GM23338 (cell line): Measurements from ENCODE around the gene N4BP2L1. TPM values are rescaled to one million over a fixed set of nuclear protein-coding genes. Genes with fewer than 3 reads are reported as not detected.
"Not testable (repeated sequence)": the region's sequence is repeated elsewhere in the genome, so short reads cannot be mapped to it uniquely, and the experiment has no call there.

ENCODE experiments used
- ATAC-seq: fragments of 200-7000 bp; cut with Tn5 transposase; 3 replicates; pipeline ENCODE4 v1.9.1; 2020
- DNase-seq: peaks from one replicate; pipeline ENCODE4 v3.0.0-alpha.2; 2015; ENCODE audit warnings: low spot score
- H2AFZ ChIP-seq: fragments of 200-600 bp; sonication (generic); 2 replicates; pipeline ENCODE4 v1.8.0; 2016; ENCODE audit warnings: antibody characterized with exemption, mild to moderate bottlenecking, moderate library complexity
- H3F3A ChIP-seq: fragments of 200-600 bp; sonication (generic); replicated peaks from 2 replicates; pipeline ENCODE4 v1.8.0; 2017; ENCODE audit warnings: antibody characterized with exemption, mixed run types, low read depth
- H3K27ac ChIP-seq: fragments of 200-600 bp; sonication (generic); 2 replicates; pipeline ENCODE4 v1.6.1; 2016; ENCODE audit warnings: low read depth
- H3K27me3 ChIP-seq: fragments of 200-600 bp; sonication (generic); 2 replicates; pipeline ENCODE4 v1.8.0; 2016; ENCODE audit warnings: mild to moderate bottlenecking, mixed run types, moderate library complexity; ENCODE audit not compliant: insufficient read depth
- H3K36me3 ChIP-seq: fragments of 200-600 bp; sonication (generic); 2 replicates; pipeline ENCODE4 v1.8.0; 2016; ENCODE audit warnings: mild to moderate bottlenecking; ENCODE audit not compliant: insufficient read depth
- H3K4me1 ChIP-seq: fragments of 200-600 bp; sonication (generic); 2 replicates; pipeline ENCODE4 v1.8.0; 2016; ENCODE audit warnings: mild to moderate bottlenecking, moderate library complexity; ENCODE audit not compliant: insufficient read depth
- H3K4me2 ChIP-seq: fragments of 200-600 bp; sonication (generic); 2 replicates; pipeline ENCODE4 v1.7.1; 2017; ENCODE audit warnings: mixed run types
- H3K4me3 ChIP-seq: fragments of 200-600 bp; sonication (generic); 2 replicates; pipeline ENCODE4 v1.6.1; 2016; ENCODE audit warnings: mixed run types
- H3K79me2 ChIP-seq: fragments of 200-600 bp; sonication (generic); replicated peaks from 2 replicates; pipeline ENCODE4 v1.8.0; 2017; ENCODE audit warnings: mild to moderate bottlenecking; ENCODE audit not compliant: insufficient read depth
- H3K9me2 ChIP-seq: fragments of 200-600 bp; sonication (generic); 2 replicates; pipeline ENCODE4 v1.8.0; 2017; ENCODE audit not compliant: insufficient read depth
- H4K20me1 ChIP-seq: fragments of 200-600 bp; sonication (generic); replicated peaks from 2 replicates; pipeline ENCODE4 v1.8.0; 2017; ENCODE audit warnings: mild to moderate bottlenecking; ENCODE audit not compliant: insufficient read depth
- H3K27ac Mint-ChIP-seq: 2 replicates; pipeline ENCODE4 v1.8.0; 2020; ENCODE audit warnings: inconsistent platforms, mild to moderate bottlenecking, moderate library complexity, mixed read lengths
- H3K27me3 Mint-ChIP-seq: 3 replicates; pipeline ENCODE4 v1.8.0; 2022; ENCODE audit warnings: low read depth, mild to moderate bottlenecking, moderate library complexity, mixed read lengths, inconsistent platforms; ENCODE audit not compliant: insufficient read depth, poor library complexity
- H3K36me3 Mint-ChIP-seq: 3 replicates; pipeline ENCODE4 v1.8.0; 2021; ENCODE audit warnings: low read depth, mild to moderate bottlenecking, inconsistent platforms, moderate library complexity, mixed read lengths
- H3K4me1 Mint-ChIP-seq: 3 replicates; pipeline ENCODE4 v1.8.0; 2020; ENCODE audit warnings: mild to moderate bottlenecking, inconsistent platforms, mixed read lengths
- H3K4me3 Mint-ChIP-seq: 3 replicates; pipeline ENCODE4 v1.8.0; 2021; ENCODE audit warnings: moderate library complexity, mild to moderate bottlenecking, inconsistent platforms, mixed read lengths
- H3K9me3 Mint-ChIP-seq: 3 replicates; pipeline ENCODE4 v1.8.0; 2020; ENCODE audit warnings: moderate library complexity, mild to moderate bottlenecking, inconsistent platforms, mixed read lengths
- JUNB ChIP-seq: IDR thresholded peaks from one replicate; pipeline ENCODE4 v1.6.1; 2016; ENCODE audit warnings: antibody characterized with exemption; ENCODE audit not compliant: unreplicated experiment
- NANOG ChIP-seq: IDR thresholded peaks from 2 replicates; pipeline ENCODE4 v1.6.1; 2016; ENCODE audit warnings: antibody characterized with exemption, borderline replicate concordance
- POLR2AphosphoS5 ChIP-seq: IDR thresholded peaks from 2 replicates; pipeline ENCODE4 v1.6.1; 2016; ENCODE audit warnings: antibody characterized with exemption, low read depth
- STAT1 ChIP-seq: IDR thresholded peaks from one replicate; pipeline ENCODE4 v1.6.1; 2016; ENCODE audit warnings: antibody characterized with exemption; ENCODE audit not compliant: unreplicated experiment
- ZNF114 ChIP-seq: fragments of 250-450 bp; sonication (Bioruptor Pico); IDR thresholded peaks from 2 replicates; pipeline ENCODE4 v1.5.0; 2020; ENCODE audit warnings: mild to moderate bottlenecking, moderate library complexity
- polyA plus RNA-seq: library from polyadenylated mRNA; unstranded; fragments of >200 nt; fragmentation: Nextera tagmentation; extraction: Ambion mirVana; gene quantifications from 2 replicates; pipeline ENCODE4 v1.2.1, GENCODE V29; 2016
- total RNA-seq: library from RNA; depleted of rRNA; stranded (reverse); fragments of >200 nt; shearing (Covaris generic); gene quantifications from 2 replicates; pipeline ENCODE4 v1.2.3, GENCODE V29; 2014
- TF ChIP-seq, protein P1 (sequence below): IDR thresholded peaks from 2 replicates; pipeline ENCODE4 v1.6.1; 2016; ENCODE audit warnings: antibody characterized with exemption
- TF ChIP-seq, protein P2 (sequence below): fragments of 250-450 bp; sonication (Bioruptor Pico); IDR thresholded peaks from 2 replicates; pipeline ENCODE4 v1.5.0; 2020; ENCODE audit warnings: mild to moderate bottlenecking, moderate library complexity
- TF ChIP-seq, protein P3 (sequence below), 2 experiments: fragments of 200-600 bp in 1 of 2; sonication (generic) in 1 of 2; conservative IDR thresholded peaks; 2 replicates each; pipeline versions ENCODE4 v1.5.1 to v1.6.1; 2016 to 2017; ENCODE audit warnings: antibody characterized with exemption in 2 of 2, low read depth in 2 of 2, mild to moderate bottlenecking in 2 of 2, moderate library complexity in 1 of 2

N4BP2L1 gene
- total and polyA plus RNA-seq, 2 experiments from 2014 or later = 3.3 to 4.1 TPM

DNA sequence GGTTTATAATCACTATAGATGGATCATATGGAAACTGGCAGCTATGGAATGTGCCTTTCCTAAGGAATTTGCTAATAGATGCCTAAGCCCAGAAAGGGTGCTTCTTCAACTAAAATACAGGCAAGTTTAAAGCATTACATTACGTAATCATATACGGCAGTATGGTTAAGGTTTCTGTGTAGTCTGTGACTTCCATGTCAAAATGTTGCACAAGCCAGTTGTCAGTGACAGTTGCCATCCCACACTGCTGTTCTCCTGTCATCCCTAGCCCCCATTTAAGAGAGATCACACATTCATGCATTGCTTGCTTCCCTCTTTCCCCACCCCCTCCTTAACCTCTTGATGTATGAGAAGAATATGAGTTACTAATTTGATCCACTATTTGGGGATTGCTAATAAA is 65.4 kb downstream of the N4BP2L1 start:
- DNase-seq = no peak
- H3K36me3 ChIP-seq = peaks cover 5% of the 10 kb centered on the region; the same call in 1 of the 2 replicates
- H3K79me2 ChIP-seq = no peaks in the 10 kb centered on the region
- Mint-ChIP-seq H3K36me3 (peaks cover 31% of the 10 kb centered on the region; the same call in 2 of the 3 replicates), H3K9me3 (no peaks in the 10 kb centered on the region; the same call in 2 of the 3 replicates), H3K27ac (no peak overlapping the region), H3K27me3 (peaks cover 2% of the 10 kb centered on the region), H3K4me3 (no peak overlapping the region), H3K4me1 (no peaks in the 10 kb centered on the region; the same call in 2 of the 3 replicates)
- no peak overlapping the region for H3K4me2 ChIP-seq
- no peaks in the 10 kb centered on the region for H4K20me1 ChIP-seq
- no peaks in the 10 kb centered on the region for H3K4me1 ChIP-seq
- TF ChIP-seq JUNB = no peak
- TF ChIP-seq, protein P1, sequence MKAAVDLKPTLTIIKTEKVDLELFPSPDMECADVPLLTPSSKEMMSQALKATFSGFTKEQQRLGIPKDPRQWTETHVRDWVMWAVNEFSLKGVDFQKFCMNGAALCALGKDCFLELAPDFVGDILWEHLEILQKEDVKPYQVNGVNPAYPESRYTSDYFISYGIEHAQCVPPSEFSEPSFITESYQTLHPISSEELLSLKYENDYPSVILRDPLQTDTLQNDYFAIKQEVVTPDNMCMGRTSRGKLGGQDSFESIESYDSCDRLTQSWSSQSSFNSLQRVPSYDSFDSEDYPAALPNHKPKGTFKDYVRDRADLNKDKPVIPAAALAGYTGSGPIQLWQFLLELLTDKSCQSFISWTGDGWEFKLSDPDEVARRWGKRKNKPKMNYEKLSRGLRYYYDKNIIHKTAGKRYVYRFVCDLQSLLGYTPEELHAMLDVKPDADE = no peak
- no peaks in the 10 kb centered on the region for H3F3A ChIP-seq
- no peak overlapping the region for H3K27ac ChIP-seq
- H3K9me2 ChIP-seq = no peaks in the 10 kb centered on the region
- H2AFZ ChIP-seq = no peak overlapping the region
- no peak for ATAC-seq
- H3K27me3 ChIP-seq = no peaks in the 10 kb centered on the region
- no peak overlapping the region for H3K4me3 ChIP-seq

DNA sequence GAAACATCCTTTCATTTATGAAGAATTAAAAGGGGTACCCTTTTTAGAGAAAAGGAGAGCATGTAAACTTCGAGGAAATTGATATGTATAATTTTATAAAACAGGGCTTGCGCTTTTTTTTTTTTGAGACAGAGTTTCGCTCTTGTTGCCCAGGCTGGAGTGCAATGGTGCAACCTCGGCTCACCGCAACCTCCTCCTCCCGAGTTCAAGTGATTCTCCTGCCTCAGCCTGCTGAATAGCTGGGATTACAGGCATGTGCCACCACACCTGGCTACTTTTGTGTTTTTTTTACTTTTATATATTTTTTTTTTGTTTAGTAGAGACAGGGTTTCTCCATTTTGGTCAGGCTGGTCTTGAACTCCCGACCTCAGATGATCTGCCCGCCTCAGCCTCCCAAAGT is 72.0 kb downstream of the N4BP2L1 start:
- H3K4me1 Mint-ChIP-seq = peaks cover 11% of the 10 kb centered on the region
- not testable (repeated sequence) for H3K36me3 ChIP-seq, H3K27me3 ChIP-seq, H3K4me1 ChIP-seq, H3K79me2 ChIP-seq, H3K4me2 ChIP-seq, H3K9me3 Mint-ChIP-seq, H3F3A ChIP-seq, H2AFZ ChIP-seq, DNase-seq, H3K27ac Mint-ChIP-seq, H3K4me3 Mint-ChIP-seq, H3K4me3 ChIP-seq, ATAC-seq, H3K9me2 ChIP-seq, H3K27me3 Mint-ChIP-seq, H4K20me1 ChIP-seq
- H3K36me3 Mint-ChIP-seq = peaks cover 24% of the 10 kb centered on the region
- H3K27ac ChIP-seq = peak overlapping the region; percentile 46

DNA sequence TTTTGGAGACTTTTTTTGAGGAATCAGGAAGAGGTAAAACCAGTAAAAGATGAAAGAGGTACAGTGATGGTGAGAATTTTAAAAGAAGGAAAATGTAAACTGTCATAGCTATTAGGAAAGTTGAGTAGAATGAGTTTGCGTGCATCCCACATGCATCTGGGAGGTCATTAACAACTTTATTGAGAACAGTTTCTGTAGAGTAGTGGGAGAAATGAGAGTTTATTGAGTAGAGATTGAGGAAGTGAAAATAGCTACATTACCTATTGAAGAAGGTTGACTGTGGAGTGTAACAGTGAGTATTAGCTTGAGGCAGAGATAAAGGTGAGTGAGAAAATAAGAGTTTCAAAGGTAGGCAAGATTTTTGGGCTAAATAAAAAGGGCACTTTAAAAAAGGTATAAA is 73.9 kb downstream of the N4BP2L1 start:
- H3F3A ChIP-seq = no peaks in the 10 kb centered on the region
- H3K79me2 ChIP-seq = no peaks in the 10 kb centered on the region
- no peaks in the 10 kb centered on the region for H4K20me1 ChIP-seq
- Mint-ChIP-seq H3K36me3 (peaks cover 36% of the 10 kb centered on the region), H3K4me1 (peaks cover 11% of the 10 kb centered on the region), H3K9me3 (no peaks in the 10 kb centered on the region; the same call in 2 of the 3 replicates), H3K27ac (no peak overlapping the region), H3K4me3 (no peak overlapping the region), H3K27me3 (no peaks in the 10 kb centered on the region)
- no peak for DNase-seq
- no peaks in the 10 kb centered on the region for H3K27me3 ChIP-seq
- H3K27ac ChIP-seq = no peak overlapping the region; the same call in 1 of the 2 replicates
- H3K9me2 ChIP-seq = no peaks in the 10 kb centered on the region
- 0 out of 2 replicates have a peak, but pooled peaks cover 7% of the 10 kb centered on the region for H3K36me3 ChIP-seq
- H3K4me1 ChIP-seq = 0 out of 2 replicates have a peak, but pooled peaks cover 5% of the 10 kb centered on the region
- ATAC-seq = no peak
- no peak overlapping the region for H3K4me3 ChIP-seq
- no peak overlapping the region for H2AFZ ChIP-seq
- no peak overlapping the region for H3K4me2 ChIP-seq
- TF ChIP-seq NANOG (no peak), POLR2AphosphoS5 (no peak), ZNF114 (CRISPR knock-in tag) (no peak), STAT1 (no peak)
- TF ChIP-seq, protein P2, sequence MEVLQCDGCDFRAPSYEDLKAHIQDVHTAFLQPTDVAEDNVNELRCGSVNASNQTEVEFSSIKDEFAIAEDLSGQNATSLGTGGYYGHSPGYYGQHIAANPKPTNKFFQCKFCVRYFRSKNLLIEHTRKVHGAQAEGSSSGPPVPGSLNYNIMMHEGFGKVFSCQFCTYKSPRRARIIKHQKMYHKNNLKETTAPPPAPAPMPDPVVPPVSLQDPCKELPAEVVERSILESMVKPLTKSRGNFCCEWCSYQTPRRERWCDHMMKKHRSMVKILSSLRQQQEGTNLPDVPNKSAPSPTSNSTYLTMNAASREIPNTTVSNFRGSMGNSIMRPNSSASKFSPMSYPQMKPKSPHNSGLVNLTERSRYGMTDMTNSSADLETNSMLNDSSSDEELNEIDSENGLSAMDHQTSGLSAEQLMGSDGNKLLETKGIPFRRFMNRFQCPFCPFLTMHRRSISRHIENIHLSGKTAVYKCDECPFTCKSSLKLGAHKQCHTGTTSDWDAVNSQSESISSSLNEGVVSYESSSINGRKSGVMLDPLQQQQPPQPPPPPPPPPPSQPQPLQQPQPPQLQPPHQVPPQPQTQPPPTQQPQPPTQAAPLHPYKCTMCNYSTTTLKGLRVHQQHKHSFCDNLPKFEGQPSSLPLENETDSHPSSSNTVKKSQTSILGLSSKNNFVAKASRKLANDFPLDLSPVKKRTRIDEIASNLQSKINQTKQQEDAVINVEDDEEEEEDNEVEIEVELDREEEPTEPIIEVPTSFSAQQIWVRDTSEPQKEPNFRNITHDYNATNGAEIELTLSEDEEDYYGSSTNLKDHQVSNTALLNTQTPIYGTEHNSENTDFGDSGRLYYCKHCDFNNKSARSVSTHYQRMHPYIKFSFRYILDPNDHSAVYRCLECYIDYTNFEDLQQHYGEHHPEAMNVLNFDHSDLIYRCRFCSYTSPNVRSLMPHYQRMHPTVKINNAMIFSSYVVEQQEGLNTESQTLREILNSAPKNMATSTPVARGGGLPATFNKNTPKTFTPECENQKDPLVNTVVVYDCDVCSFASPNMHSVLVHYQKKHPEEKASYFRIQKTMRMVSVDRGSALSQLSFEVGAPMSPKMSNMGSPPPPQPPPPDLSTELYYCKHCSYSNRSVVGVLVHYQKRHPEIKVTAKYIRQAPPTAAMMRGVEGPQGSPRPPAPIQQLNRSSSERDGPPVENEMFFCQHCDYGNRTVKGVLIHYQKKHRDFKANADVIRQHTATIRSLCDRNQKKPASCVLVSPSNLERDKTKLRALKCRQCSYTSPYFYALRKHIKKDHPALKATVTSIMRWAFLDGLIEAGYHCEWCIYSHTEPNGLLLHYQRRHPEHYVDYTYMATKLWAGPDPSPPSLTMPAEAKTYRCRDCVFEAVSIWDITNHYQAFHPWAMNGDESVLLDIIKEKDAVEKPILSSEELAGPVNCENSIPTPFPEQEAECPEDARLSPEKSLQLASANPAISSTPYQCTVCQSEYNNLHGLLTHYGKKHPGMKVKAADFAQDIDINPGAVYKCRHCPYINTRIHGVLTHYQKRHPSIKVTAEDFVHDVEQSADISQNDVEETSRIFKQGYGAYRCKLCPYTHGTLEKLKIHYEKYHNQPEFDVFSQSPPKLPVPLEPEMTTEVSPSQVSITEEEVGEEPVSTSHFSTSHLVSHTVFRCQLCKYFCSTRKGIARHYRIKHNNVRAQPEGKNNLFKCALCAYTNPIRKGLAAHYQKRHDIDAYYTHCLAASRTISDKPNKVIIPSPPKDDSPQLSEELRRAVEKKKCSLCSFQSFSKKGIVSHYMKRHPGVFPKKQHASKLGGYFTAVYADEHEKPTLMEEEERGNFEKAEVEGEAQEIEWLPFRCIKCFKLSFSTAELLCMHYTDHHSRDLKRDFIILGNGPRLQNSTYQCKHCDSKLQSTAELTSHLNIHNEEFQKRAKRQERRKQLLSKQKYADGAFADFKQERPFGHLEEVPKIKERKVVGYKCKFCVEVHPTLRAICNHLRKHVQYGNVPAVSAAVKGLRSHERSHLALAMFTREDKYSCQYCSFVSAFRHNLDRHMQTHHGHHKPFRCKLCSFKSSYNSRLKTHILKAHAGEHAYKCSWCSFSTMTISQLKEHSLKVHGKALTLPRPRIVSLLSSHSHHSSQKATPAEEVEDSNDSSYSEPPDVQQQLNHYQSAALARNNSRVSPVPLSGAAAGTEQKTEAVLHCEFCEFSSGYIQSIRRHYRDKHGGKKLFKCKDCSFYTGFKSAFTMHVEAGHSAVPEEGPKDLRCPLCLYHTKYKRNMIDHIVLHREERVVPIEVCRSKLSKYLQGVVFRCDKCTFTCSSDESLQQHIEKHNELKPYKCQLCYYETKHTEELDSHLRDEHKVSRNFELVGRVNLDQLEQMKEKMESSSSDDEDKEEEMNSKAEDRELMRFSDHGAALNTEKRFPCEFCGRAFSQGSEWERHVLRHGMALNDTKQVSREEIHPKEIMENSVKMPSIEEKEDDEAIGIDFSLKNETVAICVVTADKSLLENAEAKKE (CRISPR knock-in tag) = no peak
- TF ChIP-seq, protein P3, sequence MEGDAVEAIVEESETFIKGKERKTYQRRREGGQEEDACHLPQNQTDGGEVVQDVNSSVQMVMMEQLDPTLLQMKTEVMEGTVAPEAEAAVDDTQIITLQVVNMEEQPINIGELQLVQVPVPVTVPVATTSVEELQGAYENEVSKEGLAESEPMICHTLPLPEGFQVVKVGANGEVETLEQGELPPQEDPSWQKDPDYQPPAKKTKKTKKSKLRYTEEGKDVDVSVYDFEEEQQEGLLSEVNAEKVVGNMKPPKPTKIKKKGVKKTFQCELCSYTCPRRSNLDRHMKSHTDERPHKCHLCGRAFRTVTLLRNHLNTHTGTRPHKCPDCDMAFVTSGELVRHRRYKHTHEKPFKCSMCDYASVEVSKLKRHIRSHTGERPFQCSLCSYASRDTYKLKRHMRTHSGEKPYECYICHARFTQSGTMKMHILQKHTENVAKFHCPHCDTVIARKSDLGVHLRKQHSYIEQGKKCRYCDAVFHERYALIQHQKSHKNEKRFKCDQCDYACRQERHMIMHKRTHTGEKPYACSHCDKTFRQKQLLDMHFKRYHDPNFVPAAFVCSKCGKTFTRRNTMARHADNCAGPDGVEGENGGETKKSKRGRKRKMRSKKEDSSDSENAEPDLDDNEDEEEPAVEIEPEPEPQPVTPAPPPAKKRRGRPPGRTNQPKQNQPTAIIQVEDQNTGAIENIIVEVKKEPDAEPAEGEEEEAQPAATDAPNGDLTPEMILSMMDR (conservative IDR thresholded peaks at IDR 0.05; ENCODE audit: low read depth in 2 of 2) = no peak
